Measurements from ENCODE around the gene LHX6. TPM values are rescaled to one million over a fixed set of nuclear protein-coding genes. Genes with fewer than 3 reads are reported as not detected.

Gene LHX6
- total and polyA plus RNA-seq, 2 donors, result 0.47 to 1.1 TPM

GRCh38 chr9:122159026-122159924 lies 69.5 kb downstream of the LHX6 start, which contains the start of the genes MORN5 and NDUFA8:
MORN5 (plus strand) TSS chr9:122159908; CDS start chr9:122159973, 65 bp downstream.
NDUFA8 (minus strand) TSS chr9:122159779; CDS start chr9:122159677, 102 bp downstream.
- Histone ChIP-seq H3K9me3 (ENCODE audit: control insufficient read depth in 2 of 2, insufficient read depth in 1 of 2, low read length in 1 of 2) (no peaks in the 10 kb centered on the region), H3K4me3 (ENCODE audit: low read length in 2 of 2) (peak within 1 kb of the TSS; percentile 76 to 84), H3K36me3 (ENCODE audit: control insufficient read depth in 2 of 2, insufficient read depth in 2 of 2, low read length in 1 of 2) (no peaks in the 10 kb centered on the region), H3K27ac (ENCODE audit: low read depth in 1 of 2, low read length in 1 of 2) (peak within 1 kb of the TSS; percentile 32 to 72), H3K4me1 (ENCODE audit: control insufficient read depth in 2 of 2, insufficient read depth in 2 of 2, low read length in 2 of 2) (peaks cover 3 to 7% of the 10 kb centered on the region in 2 donors), H3K27me3 (ENCODE audit: control insufficient read depth in 2 of 2, insufficient read depth in 1 of 2, low read length in 1 of 2) (peaks cover 0 to 3% of the 10 kb centered on the region in 2 donors)
- peak; percentile 89 to 98 (median 94) for DNase-seq (ENCODE audit: low read depth in 6 of 9, low spot score in 9 of 9)
- WGBS, result 3% methylated on average over 56 of the region's 56 CpGs

GRCh38 chr9:122158202-122158601 lies 70.6 kb downstream of the LHX6 start:
- Histone ChIP-seq H3K9me3 (ENCODE audit: control insufficient read depth in 2 of 2, insufficient read depth in 1 of 2, low read length in 1 of 2) (no peaks in the 10 kb centered on the region), H3K4me1 (ENCODE audit: control insufficient read depth in 2 of 2, insufficient read depth in 2 of 2, low read length in 2 of 2) (peaks cover 3 to 7% of the 10 kb centered on the region in 2 donors), H3K36me3 (ENCODE audit: control insufficient read depth in 2 of 2, insufficient read depth in 2 of 2, low read length in 1 of 2) (no peaks in the 10 kb centered on the region), H3K4me3 (ENCODE audit: low read length in 2 of 2) (no peak overlapping the region), H3K27ac (ENCODE audit: low read depth in 1 of 2, low read length in 1 of 2) (no peak overlapping the region), H3K27me3 (ENCODE audit: control insufficient read depth in 2 of 2, insufficient read depth in 1 of 2, low read length in 1 of 2) (peaks cover 0 to 2% of the 10 kb centered on the region in 2 donors)
- 89% methylated on average over 3 of the region's 3 CpGs for WGBS
- DNase-seq (ENCODE audit: low read depth in 6 of 9, low spot score in 9 of 9), result peak in 7 of 9 donors; percentile 19 to 67 (median 28)

- H3K27me3 ChIP-seq (ENCODE audit: control insufficient read depth in 2 of 2, insufficient read depth in 1 of 2, low read length in 1 of 2), result no peaks in the 10 kb centered on the region
- peaks cover 0 to 6% of the 10 kb centered on the region in 2 donors for H3K36me3 ChIP-seq (ENCODE audit: control insufficient read depth in 2 of 2, insufficient read depth in 2 of 2, low read length in 1 of 2)
- H3K4me1 ChIP-seq (ENCODE audit: control insufficient read depth in 2 of 2, insufficient read depth in 2 of 2, low read length in 2 of 2), result peaks cover 3 to 7% of the 10 kb centered on the region in 2 donors
- no peak for DNase-seq (ENCODE audit: low read depth in 6 of 9, low spot score in 9 of 9)
- no peaks in the 10 kb centered on the region for H3K9me3 ChIP-seq (ENCODE audit: control insufficient read depth in 2 of 2, insufficient read depth in 1 of 2, low read length in 1 of 2)
- WGBS, result 95% methylated on average over 4 of the region's 4 CpGs
- H3K4me3 ChIP-seq (ENCODE audit: low read length in 2 of 2), result no peak overlapping the region
- H3K27ac ChIP-seq (ENCODE audit: low read depth in 1 of 2, low read length in 1 of 2), result no peak overlapping the region
These were observed 73.0 kb downstream of the LHX6 start for GRCh38 chr9:122155796-122156195.

Other genes starting within 250 kb of the LHX6 start
- 2.1 TPM for gene TTLL11, start 135.6 kb downstream of the LHX6 start, total RNA-seq
- gene TTLL11, start 135.6 kb downstream of the LHX6 start, polyA plus RNA-seq, result 4.0 TPM
- gene NDUFA8, start 69.2 kb downstream of the LHX6 start, total RNA-seq, result 42.8 TPM
- gene NDUFA8, start 69.2 kb downstream of the LHX6 start, polyA plus RNA-seq, result 55.9 TPM
- not detected for gene MORN5, start 69.0 kb downstream of the LHX6 start, total RNA-seq
- 0.21 TPM for gene MORN5, start 69.0 kb downstream of the LHX6 start, polyA plus RNA-seq
- 11.6 TPM for gene RBM18, start 35.9 kb upstream of the LHX6 start, total RNA-seq
- gene RBM18, start 35.9 kb upstream of the LHX6 start, polyA plus RNA-seq, result 10.6 TPM
- gene MRRF, start 35.9 kb upstream of the LHX6 start, total RNA-seq, result 34.7 TPM
- 27.0 TPM for gene MRRF, start 35.9 kb upstream of the LHX6 start, polyA plus RNA-seq
- 1.9 TPM for gene PTGS1, start 142.1 kb upstream of the LHX6 start, total RNA-seq
- 1.6 TPM for gene PTGS1, start 142.1 kb upstream of the LHX6 start, polyA plus RNA-seq
- gene OR1J1, start 249.0 kb upstream of the LHX6 start, total RNA-seq, result not detected
- not detected for gene OR1J1, start 249.0 kb upstream of the LHX6 start, polyA plus RNA-seq

All from thymus (tissue), 11 donors.